GM19468 (cell line): ENCODE measurements around the gene GDE1.
"Not testable (repeated sequence)": the region's sequence is repeated elsewhere in the genome, so short reads cannot be mapped to it uniquely, and the experiment has no call there.

ENCODE experiments used
- ATAC-seq: cut with Tn5 transposase; IDR thresholded peaks from one replicate; pipeline ENCODE4 v1.9.1; 2021; ENCODE audit warnings: mild to moderate bottlenecking, moderate library complexity, moderate number of reproducible peaks; ENCODE audit not compliant: unreplicated experiment; ENCODE audit errors: extremely low read depth

The GDE1 gene, protein sequence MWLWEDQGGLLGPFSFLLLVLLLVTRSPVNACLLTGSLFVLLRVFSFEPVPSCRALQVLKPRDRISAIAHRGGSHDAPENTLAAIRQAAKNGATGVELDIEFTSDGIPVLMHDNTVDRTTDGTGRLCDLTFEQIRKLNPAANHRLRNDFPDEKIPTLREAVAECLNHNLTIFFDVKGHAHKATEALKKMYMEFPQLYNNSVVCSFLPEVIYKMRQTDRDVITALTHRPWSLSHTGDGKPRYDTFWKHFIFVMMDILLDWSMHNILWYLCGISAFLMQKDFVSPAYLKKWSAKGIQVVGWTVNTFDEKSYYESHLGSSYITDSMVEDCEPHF

DNA sequence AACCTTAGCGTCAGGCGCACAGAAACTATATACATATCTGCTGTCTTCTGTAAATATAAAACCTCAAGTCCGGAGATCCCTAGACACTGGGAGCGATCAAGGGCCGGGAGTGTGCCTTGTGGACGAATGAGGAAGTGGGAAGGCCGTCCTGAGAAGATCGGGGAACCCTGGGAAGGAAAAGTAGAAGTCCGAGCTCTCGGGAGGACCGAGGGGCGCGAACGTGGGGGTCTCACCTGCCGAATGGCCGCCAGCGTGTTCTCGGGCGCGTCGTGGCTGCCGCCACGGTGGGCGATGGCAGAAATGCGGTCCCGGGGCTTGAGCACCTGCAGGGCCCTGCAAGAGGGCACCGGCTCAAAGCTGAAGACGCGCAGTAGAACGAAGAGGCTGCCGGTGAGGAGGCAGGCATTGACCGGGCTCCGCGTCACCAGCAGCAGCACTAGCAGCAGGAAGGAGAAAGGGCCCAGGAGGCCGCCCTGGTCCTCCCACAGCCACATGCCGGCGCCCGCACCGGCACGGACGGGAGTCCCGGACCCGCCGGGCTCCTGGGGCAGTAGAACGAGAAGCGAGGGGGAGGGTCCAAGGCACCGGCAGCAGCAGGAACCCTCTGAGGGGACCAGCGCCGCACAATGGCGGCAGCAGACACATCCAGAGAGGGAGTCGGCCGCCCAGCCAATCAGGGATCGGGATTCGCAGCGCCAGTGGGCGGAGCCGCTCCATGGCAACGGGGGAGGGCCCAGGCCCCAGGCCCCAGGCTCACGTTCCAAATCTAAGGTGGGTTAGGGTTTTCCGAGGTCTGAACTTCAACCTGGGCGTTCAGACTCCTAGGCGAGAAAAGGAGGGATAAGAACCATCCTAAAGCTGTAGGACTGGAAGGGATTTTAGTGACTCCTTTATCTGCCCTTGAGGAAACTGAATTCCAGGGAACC, at the start of gene GDE1:
Gene GDE1, minus strand, starts transcription at position 628 of the 926 bp plus-strand sequence. Its CDS starts 134 bp downstream, at position 494.
- peak; percentile 67 for ATAC-seq

DNA sequence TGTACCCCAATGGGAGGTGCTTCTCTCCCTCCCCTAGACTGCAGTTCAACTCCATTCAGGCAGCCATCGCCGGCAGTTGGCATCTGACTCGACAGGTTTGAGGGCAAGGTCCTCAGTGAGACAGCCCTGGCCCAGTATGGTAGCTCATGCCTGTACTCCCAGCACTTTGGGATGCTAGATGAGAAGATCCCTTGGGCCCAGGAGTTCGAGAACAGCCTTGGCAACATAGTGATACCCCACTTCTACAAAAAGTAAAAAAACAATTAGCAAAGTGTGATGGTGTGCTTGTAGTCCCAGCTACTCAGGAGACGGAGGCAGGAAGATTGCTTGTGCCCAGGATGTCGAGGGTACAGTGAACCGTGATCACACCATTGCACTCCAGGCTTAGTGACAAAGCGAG, 45.7 kb upstream of the GDE1 start:
- ATAC-seq, result no peak

DNA sequence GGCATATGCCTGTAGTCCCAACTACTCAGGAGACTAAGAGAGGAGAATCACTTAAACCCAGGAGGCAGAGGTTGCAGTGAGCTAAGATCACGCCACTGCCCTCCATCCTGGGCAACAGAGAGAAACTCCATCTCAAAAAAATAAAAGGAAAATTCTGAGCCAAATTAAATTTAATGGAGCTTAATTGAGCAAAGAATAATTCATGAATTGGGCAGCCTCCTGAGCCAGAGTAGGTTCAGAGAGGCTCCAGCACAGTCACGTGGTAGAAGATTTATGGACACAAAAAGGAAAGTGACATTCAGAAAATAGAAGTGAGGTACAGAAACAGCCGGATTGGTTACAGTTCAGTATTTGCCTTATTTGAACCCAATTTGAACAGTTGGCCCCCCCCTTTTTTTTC, 44.5 kb upstream of the GDE1 start:
- no peak for ATAC-seq

DNA sequence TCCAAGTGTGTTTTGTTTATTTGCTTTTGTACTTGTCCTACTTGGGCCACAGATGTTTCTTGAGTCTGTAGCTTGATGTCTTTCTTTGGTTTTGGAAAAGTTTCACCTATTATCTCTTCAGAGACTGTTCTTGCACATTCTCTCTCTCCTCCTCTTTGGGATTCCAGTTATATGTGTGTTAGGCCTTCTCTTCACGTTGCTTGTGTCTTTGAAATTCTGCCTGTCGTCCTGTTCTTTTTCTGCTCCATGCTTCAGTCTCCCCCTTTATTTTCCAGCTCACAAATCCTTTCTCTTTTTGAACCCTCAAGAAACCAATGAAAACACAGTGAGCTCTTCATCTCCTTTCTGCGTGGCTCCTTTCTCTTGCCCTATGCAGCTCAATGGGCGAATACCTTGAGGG, 41.5 kb upstream of the GDE1 start:
- ATAC-seq, result no peak

DNA sequence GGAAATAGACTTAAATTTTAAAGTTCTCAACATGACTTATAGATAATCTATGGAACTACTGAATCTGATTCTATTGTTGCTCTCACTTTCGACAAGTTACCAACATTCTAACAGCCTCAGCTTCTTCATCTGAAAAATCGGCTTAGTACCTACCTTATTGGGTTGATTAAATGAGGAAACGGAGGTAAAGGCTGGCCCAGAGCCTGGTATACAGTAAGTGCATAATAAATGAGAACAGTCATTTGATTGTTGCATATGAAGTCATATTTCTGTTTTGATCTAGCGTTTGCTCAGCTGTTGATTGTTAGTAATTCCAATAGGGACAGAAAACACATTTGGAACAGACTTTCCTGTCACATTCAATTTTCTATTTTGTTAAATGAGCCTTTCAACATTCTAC, 38.2 kb upstream of the GDE1 start:
- no peak for ATAC-seq

DNA sequence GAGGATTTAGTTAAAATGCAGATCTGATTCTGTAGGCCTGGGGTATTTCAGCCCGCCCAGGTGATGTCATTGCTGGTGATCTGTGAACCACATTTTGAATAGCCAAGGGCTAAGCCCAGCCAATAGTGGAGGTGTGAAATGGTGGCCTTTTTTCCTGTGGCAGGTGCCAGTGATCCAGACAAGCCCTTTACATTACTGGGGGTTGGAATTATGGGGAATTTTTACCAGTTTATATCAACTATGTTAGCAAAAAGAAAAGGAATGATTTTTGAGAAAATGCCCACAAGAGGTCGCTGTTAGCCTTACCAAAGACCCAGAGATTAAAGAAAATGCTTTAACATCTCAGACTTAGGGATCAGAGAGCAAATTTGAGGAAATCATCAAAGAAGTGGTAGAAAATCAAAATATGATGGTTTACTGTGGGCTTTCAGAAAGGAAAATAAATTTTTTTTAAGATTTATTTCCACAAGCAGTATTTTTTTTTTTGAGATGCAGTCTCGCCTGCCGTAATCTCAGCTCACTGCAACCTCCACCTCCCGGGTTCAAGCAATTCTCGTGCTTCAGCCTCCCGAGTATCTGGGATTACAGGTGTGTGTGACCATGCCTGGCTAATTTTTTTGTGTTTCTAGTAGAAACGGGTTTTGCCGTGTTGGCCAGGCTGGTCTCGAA, 37.5 kb upstream of the GDE1 start:
- ATAC-seq, result no peak

DNA sequence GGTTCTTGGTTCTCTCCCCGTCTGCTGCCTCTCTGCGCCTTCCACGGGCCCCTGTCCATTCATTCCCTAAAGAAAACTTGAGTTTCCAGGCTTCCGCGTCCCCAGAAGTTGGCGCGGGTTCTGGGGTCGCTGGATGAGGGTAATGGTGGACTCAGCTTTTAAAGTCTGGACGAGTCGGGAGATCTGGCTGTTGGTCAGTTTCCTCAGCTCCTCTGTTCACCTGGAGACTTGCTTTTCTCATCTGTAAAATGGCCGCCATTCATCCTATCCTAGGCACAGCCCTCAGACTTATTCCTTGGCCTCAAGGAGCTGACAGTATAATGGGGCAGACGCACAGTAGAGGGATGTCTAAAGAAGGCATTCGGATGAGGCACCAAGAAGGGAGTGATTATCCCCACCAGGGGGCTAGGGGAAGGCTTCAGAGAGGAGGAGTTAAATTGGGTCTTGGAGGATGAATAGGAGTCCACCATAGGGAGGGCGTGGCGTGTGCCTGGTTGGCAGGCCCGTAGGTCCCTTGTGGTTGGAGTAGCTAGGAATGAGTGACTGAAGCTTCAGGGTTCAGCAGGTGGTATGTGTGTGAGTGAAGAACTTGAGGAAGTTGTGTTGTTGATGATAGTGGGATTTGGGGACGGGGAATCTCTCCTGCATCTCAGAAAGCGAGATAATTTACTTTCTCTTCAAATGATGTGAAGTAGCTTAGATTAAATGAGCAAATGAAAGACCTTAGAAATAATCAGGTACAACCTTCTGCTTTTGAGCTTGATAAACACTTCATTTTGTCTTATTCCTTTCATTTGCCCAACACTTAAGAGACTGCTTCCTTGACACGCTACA, 34.3 kb upstream of the GDE1 start:
- no peak for ATAC-seq

DNA sequence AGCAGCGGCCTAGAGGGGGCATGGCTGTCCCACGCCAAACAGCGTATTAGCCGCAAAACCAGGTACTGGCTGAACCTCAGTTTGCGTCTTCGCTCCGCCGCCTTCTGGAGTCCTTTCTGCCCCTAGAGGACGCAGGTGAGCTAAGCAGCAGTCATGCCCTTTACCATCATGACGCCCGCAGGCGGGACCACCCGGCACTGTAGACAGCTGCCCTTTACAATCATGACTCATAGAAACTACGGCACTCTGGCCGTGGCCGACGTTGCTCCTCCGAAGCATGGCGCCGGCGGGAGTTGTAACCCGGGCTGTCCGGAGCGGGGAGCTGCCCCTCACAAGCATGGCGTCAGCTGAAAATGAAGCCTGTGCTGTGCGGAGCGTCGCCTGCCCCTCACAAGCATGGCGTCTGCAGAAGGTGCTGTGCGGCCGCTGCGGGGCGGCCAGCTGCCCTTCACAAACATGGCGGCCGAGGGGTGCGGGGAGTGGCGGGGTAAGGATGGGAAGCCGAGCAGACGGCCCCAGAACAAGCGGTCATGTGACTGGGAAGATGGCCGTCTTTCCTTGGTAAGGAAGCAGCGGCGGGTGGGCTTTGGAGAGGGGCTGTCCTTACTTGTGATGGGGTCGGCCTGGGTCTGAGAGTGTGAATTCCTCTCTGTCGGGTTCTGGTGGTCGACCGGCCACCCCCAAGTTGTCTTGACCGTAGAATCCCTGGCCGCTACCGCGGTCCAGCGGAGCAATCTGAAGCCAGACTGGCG, 33.5 kb upstream of the GDE1 start, which contains the start of gene VPS35L:
Gene VPS35L, plus strand, starts transcription at position 518 of the 752 bp plus-strand sequence. Its CDS starts 27 bp downstream, at position 545.
- peak; percentile 94 for ATAC-seq

DNA sequence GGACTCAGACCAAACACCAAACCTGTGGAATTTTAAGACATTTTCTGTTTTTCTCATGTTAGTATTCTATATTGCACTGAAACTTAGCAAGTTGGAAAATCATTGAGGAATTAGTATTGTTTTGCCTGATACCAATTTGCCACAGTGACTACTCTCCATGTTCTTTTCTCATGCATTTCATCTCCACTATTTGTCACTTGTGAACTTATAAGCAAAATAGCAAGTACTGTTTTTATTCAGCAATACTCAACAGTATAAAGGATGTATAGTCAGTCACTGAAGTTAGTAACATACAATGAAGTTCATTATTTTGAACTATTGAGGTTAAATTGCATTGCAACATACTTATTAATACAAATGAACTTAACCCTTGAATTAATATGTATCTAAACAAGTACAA, 27.8 kb upstream of the GDE1 start:
- no peak for ATAC-seq

DNA sequence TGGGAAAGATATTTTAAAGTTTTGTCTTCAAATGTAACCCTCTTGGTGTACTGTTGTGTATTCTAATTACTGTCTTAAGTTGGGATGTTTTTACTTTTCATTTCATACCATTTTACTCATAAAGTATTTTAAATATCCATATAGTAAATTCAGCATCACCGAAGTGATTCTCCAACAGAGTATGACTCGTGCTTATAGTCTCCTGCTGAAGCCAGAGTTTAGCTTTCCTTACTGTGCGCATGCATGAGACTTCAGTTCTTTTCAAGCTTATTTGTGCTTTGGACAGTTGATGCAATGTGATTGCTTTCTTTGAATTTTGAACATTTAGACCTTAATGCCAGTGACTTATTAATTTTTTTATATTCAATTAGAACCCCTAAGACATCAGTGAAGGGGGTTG, 26.2 kb upstream of the GDE1 start:
- ATAC-seq, result no peak

DNA sequence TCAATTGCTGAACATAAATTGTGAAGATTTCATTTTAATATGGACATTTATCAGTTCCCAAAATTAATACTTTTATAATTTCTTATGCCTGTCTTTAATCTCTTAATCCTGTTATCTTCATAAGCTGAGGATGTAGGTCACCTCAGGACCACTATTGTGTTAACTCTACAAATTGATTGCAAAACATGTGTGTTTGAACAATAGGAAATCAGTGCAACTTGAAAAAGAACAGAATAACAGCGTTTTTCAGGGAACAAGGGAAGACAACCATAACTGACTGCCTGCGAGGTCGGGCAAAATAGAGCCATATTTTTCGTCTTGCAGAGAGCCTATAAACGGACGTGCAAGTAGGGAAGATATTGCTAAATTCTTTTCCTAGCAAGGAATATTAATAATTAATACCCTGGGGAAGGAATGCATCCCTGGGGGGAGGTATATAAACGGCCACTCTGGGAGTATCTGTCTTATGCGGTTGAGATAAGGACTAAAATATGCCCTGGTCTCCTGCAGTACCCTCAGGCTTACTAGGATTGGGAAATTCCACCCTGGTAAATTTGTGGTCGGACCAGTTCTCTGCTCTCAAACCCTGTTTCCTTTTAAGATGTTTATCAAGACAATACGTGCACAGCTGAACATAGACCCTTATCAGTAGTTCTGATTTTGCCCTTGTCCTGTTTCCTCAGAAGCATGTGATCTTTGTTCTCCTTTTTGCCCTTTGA, 21.5 kb upstream of the GDE1 start:
- ATAC-seq, result not testable (repeated sequence)

DNA sequence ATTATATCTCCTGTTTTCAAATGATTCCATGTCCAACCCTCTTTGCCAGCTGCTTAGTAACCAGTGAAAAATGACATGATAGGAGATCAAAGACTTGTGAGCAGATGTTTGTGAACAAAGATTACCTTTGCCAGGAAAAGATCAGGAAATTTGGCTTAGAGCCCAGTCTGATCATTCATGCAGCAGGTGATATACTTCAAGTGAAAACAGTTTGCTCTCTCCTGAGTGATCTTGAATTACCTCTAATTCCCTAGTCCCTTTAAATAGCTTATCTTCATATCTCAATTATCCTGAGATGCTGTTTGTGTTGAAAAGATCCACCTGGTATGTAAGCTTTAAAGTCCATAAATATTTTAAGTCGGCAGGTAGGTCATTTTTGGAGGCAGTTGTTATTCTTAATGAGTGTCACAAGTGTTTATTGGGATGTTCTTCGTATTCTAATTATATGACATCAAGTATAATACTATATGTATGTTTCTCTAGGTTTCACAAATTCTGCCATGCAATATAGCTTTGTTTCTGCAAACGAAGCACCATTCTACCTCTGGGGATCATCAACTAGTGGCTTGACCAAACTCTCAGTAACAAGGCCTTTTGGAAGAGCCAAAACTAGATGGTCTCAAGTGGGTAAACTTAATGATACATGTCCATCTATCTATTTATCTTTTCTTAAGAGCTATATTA, 20.4 kb upstream of the GDE1 start:
- no peak for ATAC-seq

DNA sequence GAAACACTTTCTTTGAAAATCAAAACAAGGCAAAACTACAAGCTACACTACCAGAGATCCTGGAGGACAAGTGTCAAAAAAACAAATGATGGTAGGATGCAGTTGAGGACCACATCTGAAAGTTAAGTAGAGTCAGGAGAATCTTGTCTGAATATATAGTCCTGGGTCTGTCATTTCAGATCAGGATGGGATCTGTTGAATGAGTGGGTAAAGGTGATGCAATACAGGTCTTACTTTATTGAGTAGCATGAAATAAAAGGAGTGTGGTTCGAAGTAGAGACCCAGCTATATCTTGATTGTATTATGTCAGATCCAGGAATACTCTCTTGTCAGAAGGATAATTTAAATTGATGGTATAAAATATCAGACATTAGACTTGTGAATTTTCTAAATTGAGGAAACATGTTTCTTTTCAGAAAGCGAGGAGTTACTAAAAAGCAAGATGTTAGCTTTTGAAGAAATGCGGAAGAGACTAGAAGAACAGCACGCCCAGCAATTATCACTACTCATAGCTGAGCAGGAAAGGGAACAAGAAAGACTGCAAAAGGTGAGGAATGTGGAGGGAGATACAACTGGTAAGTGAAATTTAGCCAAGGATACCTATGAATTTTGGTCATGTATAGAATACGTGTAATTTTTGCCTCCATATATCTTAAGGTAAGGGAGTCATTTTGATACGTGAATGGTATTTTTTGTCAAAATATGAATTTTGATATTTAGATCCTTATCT, 18.5 kb upstream of the GDE1 start:
- no peak for ATAC-seq

DNA sequence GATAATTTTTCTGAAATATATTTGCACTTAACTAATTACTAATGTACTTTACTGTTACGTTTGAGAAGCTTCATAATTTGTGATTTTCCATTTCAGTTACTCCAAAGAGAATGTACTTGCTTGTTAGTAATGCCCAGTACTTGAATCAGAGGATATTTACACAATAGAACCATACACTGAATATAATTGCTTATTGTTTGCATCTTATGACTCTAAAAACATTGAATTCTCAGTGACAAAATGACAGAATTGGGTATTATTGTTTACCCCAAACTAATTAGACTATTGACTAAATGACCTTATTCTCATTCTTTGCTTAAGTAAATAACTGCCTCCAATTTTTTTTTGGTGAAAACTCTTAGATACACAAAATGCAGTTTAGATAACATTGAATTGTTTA, 10.7 kb upstream of the GDE1 start:
- no peak for ATAC-seq

DNA sequence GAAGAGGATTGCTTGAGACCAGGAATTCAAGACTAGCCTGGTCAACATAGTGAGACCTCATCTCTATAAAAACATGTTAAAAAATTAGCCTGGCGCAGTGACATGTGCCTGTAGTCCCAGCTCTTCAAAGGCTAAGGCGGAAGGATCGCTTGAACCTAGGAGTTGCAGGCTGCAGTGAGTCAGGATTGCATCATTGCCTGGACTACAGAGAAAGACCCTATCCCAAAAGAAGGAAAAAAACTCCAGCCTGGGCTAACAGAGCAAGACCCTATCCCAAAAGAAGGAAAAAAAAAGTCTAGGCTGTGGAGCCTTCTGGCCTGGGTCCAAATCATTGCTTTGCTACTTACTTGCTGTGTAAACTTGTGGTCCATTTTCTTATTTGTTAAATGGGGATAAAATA, 6.8 kb upstream of the GDE1 start:
- ATAC-seq, result no peak

DNA sequence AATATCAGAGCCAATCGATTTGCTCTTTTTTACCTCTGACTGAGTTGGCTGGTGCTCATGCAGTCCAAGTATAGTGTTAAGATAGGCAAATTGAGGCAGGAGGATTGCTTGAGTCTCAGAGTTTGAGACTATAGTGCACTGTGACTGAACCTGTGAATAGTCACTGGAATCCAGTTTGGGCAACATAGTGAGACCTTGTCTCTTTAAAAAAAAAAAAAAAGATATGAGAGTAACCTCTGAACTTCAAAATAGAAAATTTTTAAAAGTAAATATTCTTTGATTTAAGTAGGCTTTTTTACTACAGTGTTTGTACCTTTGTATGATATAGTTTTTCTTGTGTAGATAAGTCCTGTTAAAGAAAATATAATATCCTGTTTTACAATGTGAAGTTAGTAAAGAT, 5.3 kb upstream of the GDE1 start:
- ATAC-seq, result no peak

DNA sequence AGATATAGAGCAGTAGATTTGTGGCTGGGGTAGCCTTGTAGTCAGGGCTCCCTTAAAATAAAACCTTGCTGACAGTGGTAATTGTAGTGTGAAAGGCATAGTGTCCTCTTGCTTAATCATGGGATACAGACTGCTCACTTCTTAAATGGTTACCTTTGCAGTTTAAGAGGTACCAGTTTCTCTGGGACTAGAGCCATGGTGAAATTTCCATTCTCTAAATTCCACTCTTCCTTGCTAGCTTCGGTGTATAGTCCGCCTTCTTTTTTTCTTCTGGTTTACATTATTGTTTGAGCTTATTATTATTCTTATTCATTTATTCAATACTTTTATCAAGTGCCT, 3.5 kb upstream of the GDE1 start:
- ATAC-seq, result no peak
